Subcutaneous adipose tissue (tissue), 4 donors: ENCODE data around the gene CCHCR1. TPM values are rescaled to one million over a fixed set of nuclear protein-coding genes. Genes with fewer than 3 reads are reported as not detected.

ENCODE experiments used
- total RNA-seq, 4 donors: library from RNA; depleted of rRNA; stranded (reverse); fragments of >200 nt; gene quantifications; one replicate each; pipeline ENCODE4 v1.1.0, GENCODE V29; 2016
- TF ChIP-seq, protein P1 (sequence below): fragments of 450-650 bp; IDR thresholded peaks from one replicate; pipeline ENCODE4 v1.5.1; 2016; ENCODE audit warnings: low read depth, mild to moderate bottlenecking, control low read depth, antibody characterized with exemption, moderate library complexity

Gene CCHCR1
- total RNA-seq, 4 donors from 2014 or later: 2.4 to 26.2 (median 9.8) TPM

DNA sequence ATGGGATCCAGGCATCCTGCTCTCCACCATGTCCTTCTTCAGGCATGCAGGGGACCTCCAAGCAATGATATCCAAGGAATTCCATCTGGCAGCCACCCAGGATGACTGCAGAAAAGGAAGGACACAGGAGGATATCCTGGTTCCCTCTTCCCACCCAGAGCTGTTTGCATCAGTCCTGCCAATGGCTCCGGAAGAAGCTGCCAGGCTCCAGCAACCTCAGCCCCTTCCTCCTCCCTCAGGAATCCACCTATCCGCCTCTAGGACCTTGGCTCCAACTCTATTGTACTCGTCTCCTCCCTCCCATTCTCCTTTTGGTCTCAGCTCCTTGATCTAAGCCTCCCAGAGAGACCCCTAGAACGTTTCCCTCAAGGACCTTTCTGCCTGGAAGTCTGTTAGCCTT, 18.0 kb downstream of the CCHCR1 start:
- TF ChIP-seq, protein P1, sequence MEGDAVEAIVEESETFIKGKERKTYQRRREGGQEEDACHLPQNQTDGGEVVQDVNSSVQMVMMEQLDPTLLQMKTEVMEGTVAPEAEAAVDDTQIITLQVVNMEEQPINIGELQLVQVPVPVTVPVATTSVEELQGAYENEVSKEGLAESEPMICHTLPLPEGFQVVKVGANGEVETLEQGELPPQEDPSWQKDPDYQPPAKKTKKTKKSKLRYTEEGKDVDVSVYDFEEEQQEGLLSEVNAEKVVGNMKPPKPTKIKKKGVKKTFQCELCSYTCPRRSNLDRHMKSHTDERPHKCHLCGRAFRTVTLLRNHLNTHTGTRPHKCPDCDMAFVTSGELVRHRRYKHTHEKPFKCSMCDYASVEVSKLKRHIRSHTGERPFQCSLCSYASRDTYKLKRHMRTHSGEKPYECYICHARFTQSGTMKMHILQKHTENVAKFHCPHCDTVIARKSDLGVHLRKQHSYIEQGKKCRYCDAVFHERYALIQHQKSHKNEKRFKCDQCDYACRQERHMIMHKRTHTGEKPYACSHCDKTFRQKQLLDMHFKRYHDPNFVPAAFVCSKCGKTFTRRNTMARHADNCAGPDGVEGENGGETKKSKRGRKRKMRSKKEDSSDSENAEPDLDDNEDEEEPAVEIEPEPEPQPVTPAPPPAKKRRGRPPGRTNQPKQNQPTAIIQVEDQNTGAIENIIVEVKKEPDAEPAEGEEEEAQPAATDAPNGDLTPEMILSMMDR: no peak

DNA sequence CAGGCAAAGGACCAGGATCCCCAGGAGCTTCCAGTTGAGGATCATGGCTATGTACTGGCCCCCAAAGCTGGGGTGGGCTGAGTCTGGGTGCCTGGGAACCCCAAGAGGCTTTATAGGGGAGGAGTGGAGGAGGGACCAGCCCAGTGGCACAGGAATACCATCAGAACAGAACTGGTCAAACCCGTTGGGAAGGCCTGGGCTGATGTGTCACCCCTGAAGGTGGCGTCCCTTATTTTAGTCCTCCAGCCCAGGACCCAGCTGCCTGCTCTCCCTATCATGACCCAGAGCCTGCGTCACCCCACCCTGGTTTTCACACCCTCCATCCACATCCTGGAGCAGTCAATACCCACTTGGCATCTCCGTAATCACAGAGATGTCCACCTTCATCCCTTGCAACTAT, 18.6 kb downstream of the CCHCR1 start, which contains the start of gene PSORS1C2:
Gene PSORS1C2, minus strand, starts transcription at position 85 of the 400 bp plus-strand sequence. Its CDS starts 40 bp downstream, at position 45.
- TF ChIP-seq, protein P1: no peak

DNA sequence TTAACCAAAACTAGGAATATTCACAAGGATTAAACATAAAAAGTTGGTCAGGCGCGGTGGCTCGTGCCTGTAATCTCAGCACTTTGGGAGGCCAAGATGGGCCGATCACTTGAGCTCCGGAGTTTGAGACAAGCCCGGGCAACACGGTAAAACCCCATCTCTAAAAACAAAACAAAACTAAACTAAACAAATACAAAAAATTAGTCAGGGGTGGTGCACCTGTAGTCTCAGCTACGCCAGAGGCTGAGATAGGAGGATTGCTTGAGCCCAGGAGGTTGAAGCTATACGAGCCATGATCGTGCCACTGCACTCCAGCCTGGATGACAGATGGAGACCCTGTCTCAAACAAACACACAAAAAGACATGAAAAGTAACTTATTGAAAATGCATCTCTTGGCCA, 21.9 kb downstream of the CCHCR1 start:
- TF ChIP-seq, protein P1: no peak

DNA sequence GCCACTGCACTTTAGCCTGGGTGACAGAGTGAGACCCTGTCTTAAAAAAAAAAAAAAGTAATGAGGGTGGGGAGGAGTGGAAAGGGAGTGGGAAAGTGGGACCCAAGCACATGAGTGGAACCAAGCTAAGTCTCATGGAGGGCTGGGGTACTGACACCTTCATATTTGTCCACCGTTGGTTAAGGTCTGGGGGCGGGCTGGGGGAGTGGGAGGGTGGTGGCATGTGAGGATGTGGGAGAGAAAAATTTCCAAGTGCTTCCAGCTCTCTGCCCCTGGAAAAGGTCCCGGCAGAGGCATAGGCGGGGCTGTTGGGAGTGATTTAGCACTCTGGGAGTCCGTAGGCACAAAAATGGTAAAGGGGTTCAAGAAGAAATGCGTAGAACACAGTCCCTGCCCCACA, 24.8 kb downstream of the CCHCR1 start:
- TF ChIP-seq, protein P1: no peak

DNA sequence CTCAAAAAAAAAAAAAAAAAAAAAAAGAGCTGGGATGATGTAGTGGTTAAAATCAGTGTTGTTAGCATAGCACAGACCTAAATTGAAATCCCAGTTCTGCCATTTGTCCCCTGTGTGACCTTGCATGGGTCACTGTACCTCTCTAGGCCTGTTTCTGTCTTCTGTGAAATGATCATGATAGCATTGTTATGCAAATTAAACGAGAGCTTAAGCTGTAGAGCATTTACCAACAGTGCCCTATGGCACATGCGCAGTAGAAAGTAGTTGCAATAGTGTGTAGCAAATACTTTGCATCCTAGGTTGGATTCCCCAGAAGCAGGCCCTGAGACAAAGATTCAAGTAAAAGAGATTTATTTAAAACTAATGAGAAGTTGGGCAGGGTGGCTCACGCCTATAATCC, 26.0 kb downstream of the CCHCR1 start:
- TF ChIP-seq, protein P1: no peak

DNA sequence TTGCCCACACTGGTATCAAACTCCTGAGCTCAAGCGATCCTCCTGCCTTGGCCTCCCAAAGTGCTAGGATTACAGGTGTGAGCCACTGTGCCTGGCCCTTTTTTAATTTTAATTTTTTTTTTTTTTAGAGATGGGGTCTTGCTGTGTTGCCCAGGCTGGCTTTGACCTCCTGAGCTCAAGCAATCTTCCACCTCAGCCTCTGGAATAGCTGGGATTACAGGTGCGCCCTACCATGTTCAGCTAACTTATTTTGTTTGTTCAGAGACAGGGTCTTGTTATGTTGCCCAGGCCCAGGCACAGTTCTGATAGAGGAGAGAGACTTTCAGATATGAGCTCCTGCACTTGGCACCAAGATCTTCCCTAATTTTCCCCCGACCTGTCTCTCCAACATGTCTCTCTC, 26.9 kb downstream of the CCHCR1 start:
- TF ChIP-seq, protein P1: no peak

DNA sequence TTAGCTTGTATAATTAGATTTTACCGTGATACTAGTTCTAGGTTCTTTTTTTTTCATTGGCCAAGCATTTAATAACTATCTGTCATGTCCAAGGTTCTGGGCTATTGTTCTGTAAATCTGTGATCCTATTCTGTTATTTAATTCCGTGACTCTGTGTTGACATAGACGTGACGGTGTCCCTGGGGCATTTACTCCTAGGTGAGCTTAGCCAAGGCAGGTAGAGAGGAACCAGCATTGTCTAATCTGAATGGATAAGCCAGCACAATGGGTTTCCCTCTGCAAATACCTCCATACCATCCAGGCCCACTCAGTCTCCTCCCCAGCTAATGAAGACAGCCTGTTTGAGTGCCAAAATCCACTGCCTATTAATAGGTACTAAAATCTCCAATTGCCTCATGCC, 28.5 kb downstream of the CCHCR1 start:
- TF ChIP-seq, protein P1: no peak
